HCT116 (cell line): Measurements from ENCODE around the gene RXFP1. TPM values are rescaled to one million over a fixed set of nuclear protein-coding genes. Genes with fewer than 3 reads are reported as not detected.

ENCODE experiments used
- ATAC-seq: fragments of 200-7000 bp; cut with Tn5 transposase; 2 replicates; pipeline ENCODE4 v1.9.1; 2020; ENCODE audit warnings: mild to moderate bottlenecking, moderate library complexity
- BruUV-seq: library from RNA; stranded (reverse); fragments of 400-500 nt; replicated peaks from 2 replicates; lab custom pipeline; 2021; lab: Mats Ljungman, UMichigan
- CTCF ChIA-PET: fragments of 300-600 bp; sonication (Branson Sonifier 250); formaldehyde crosslinking; loops from one replicate; lab custom pipeline; 2021; ENCODE audit warnings: antibody characterized with exemption; lab: Charles Lee
- POLR2A ChIA-PET: fragments of 300-600, 350-600 bp; sonication (Branson Sonifier 250); formaldehyde crosslinking; loops from one replicate; lab custom pipeline; 2021; ENCODE audit warnings: antibody characterized with exemption; lab: Charles Lee
- RAD21 ChIA-PET, 2 experiments: fragments of 300-600 bp; sonication (Branson Sonifier 250); formaldehyde crosslinking; loops; one replicate each; lab custom pipeline; 2023; ENCODE audit warnings: low total read pairs in 2 of 2; ENCODE audit not compliant: uncharacterized antibody in 2 of 2, unreplicated experiment in 2 of 2, low non-redundant PET in 1 of 2; lab: Charles Lee
- DNase-seq: peaks from one replicate; pipeline ENCODE4 v3.0.0-alpha.2; 2010; ENCODE audit warnings: low read depth, low spot score
- H2AFZ ChIP-seq: fragments of 200-600 bp; shearing (Covaris generic), sonication (generic); 2 replicates; pipeline ENCODE4 v1.6.1; 2017; ENCODE audit warnings: low read depth, mixed run types, mixed read lengths, antibody characterized with exemption, low read length; ENCODE audit not compliant: poor library complexity, severe bottlenecking
- H3K27ac ChIP-seq: 2 replicates; pipeline ENCODE4 v1.5.1; 2012; ENCODE audit warnings: low read depth, low read length
- H3K27me3 ChIP-seq: fragments of 200-600 bp; sonication (generic); 2 replicates; pipeline ENCODE4 v1.6.1; 2016; ENCODE audit warnings: mixed run types, low read length, mixed read lengths; ENCODE audit not compliant: insufficient read depth
- H3K36me3 ChIP-seq, 2 experiments: fragments of 200-500 bp in 1 of 2; fragments of 200-600 bp in 1 of 2; sonication (Bioruptor generic) in 1 of 2; sonication (generic) in 1 of 2; 2 replicates each; pipeline versions ENCODE4 v1.5.1 to v1.6.1; 2014 to 2016; ENCODE audit warnings: low read length in 2 of 2, inconsistent platforms in 1 of 2, mixed read lengths in 1 of 2, mixed run types in 1 of 2; ENCODE audit not compliant: insufficient read depth in 2 of 2, control insufficient read depth in 1 of 2
- H3K4me1 ChIP-seq, 2 experiments: fragments of 200-600 bp in 1 of 2; sonication (generic) in 1 of 2; 2 replicates each; pipeline versions ENCODE4 v1.5.1 to v1.6.1; 2012 to 2017; ENCODE audit warnings: low read length in 2 of 2, inconsistent platforms in 1 of 2, mild to moderate bottlenecking in 1 of 2, mixed read lengths in 1 of 2, mixed run types in 1 of 2, moderate library complexity in 1 of 2; ENCODE audit not compliant: insufficient read depth in 2 of 2, control insufficient read depth in 1 of 2
- H3K4me2 ChIP-seq: fragments of 200-600 bp; sonication (generic); 2 replicates; pipeline ENCODE4 v1.6.1; 2017; ENCODE audit warnings: mixed run types, low read length, mixed read lengths
- H3K4me3 ChIP-seq, 2 experiments: fragments of 200-600 bp in 1 of 2; sonication (generic) in 1 of 2; replicated peaks in 1 of 2; 2 replicates each; pipeline ENCODE4 v1.5.1; 2011 to 2016; ENCODE audit warnings: low read length in 2 of 2, control low read depth in 1 of 2, low read depth in 1 of 2, mild to moderate bottlenecking in 1 of 2, mixed read lengths in 1 of 2, mixed run types in 1 of 2
- H3K79me2 ChIP-seq: fragments of 200-600 bp; sonication (generic); 2 replicates; pipeline ENCODE4 v1.6.1; 2017; ENCODE audit warnings: mild to moderate bottlenecking, mixed run types, low read length, moderate library complexity, mixed read lengths; ENCODE audit not compliant: insufficient read depth
- H3K9ac ChIP-seq: fragments of 200-600 bp; sonication (generic); 2 replicates; pipeline ENCODE4 v1.6.1; 2016; ENCODE audit warnings: low read length, mixed read lengths
- H3K9me2 ChIP-seq: fragments of 200-600 bp; sonication (generic), shearing (Covaris generic); 2 replicates; pipeline ENCODE4 v1.6.1; 2017; ENCODE audit warnings: mixed run types, mild to moderate bottlenecking, moderate library complexity; ENCODE audit not compliant: insufficient read depth
- H3K9me3 ChIP-seq, 2 experiments: fragments of 200-500 bp in 1 of 2; fragments of 200-600 bp in 1 of 2; sonication (Bioruptor generic) in 1 of 2; sonication (generic) in 1 of 2; 2 replicates each; pipeline ENCODE4 v1.6.1; 2014 to 2017; ENCODE audit warnings: low read length in 2 of 2, mixed read lengths in 2 of 2, inconsistent platforms in 1 of 2, low read depth in 1 of 2, mild to moderate bottlenecking in 1 of 2, mixed run types in 1 of 2, moderate library complexity in 1 of 2; ENCODE audit not compliant: control insufficient read depth in 1 of 2, insufficient read depth in 1 of 2
- H4K20me1 ChIP-seq: fragments of 200-600 bp; sonication (generic), shearing (Covaris generic); 2 replicates; pipeline ENCODE4 v1.6.1; 2017; ENCODE audit warnings: mixed run types, mild to moderate bottlenecking, moderate library complexity; ENCODE audit not compliant: insufficient read depth
- ELF1 ChIP-seq: IDR thresholded peaks from 2 replicates; pipeline ENCODE4 v1.6.1; 2012; ENCODE audit warnings: low read depth, borderline replicate concordance
- EZH2phosphoT487 ChIP-seq: fragments of 200-600 bp; IDR thresholded peaks from 2 replicates; pipeline ENCODE4 v1.6.1; 2018; ENCODE audit warnings: antibody characterized with exemption, borderline replicate concordance
- MAX ChIP-seq: IDR thresholded peaks from 2 replicates; pipeline ENCODE4 v1.6.1; 2012
- POLR2A ChIP-seq: IDR thresholded peaks from 2 replicates; pipeline ENCODE4 v1.7.0; 2011; ENCODE audit warnings: borderline replicate concordance; ENCODE audit not compliant: insufficient read depth, insufficient read length; ENCODE audit errors: extremely low read depth
- SIN3A ChIP-seq: IDR thresholded peaks from 2 replicates; pipeline ENCODE4 v1.6.1; 2012; ENCODE audit warnings: low read depth
- SRF ChIP-seq: IDR thresholded peaks from 2 replicates; pipeline ENCODE4 v1.6.1; 2012; ENCODE audit warnings: low read depth
- intact Hi-C: fragments of 100-400 bp; cut with micrococcal nuclease; formaldehyde crosslinking; loops from 2 replicates; pipeline ENCODE4 v1.10.0; 2022
- total RNA-seq: library from RNA; stranded (reverse); gene quantifications from one replicate; pipeline ENCODE4 v1.2.1, GENCODE V29; 2021; ENCODE audit not compliant: unreplicated experiment
- TF ChIP-seq, protein P1 (sequence below): IDR thresholded peaks from 2 replicates; pipeline ENCODE4 v1.6.1; 2012
- TF ChIP-seq, protein P2 (sequence below), 3 experiments: fragments of 200-600 bp in 1 of 3; sonication (generic) in 1 of 3; IDR thresholded peaks in 2 of 3; conservative IDR thresholded peaks in 1 of 3; 2 replicates each; pipeline ENCODE4 v1.5.1; 2012 to 2017; ENCODE audit warnings: low read depth in 2 of 3, low read length in 2 of 3, antibody characterized with exemption in 1 of 3, borderline replicate concordance in 1 of 3, control low read depth in 1 of 3, mild to moderate bottlenecking in 1 of 3, mixed read lengths in 1 of 3, mixed run types in 1 of 3, moderate library complexity in 1 of 3; ENCODE audit not compliant: insufficient read depth in 1 of 3

RXFP1 gene
- total RNA-seq, 1 experiment from 2014 or later = not detected

- Histone ChIP-seq H3K4me3 (no peak overlapping the region), H3K79me2 (peaks cover 48% of the 10 kb centered on the region), H3K9me2 (no peaks in the 10 kb centered on the region), H3K9ac (no peak overlapping the region), H4K20me1 (no peaks in the 10 kb centered on the region), H3K27me3 (no peaks in the 10 kb centered on the region), H3K4me2 (no peak overlapping the region), H2AFZ (no peak overlapping the region), H3K4me1 (peaks cover 5 to 8% of the 10 kb centered on the region in 2 experiments; a peak in 3 of 4 replicates), H3K27ac (no peak overlapping the region), H3K9me3 (no peaks in the 10 kb centered on the region), H3K36me3 (peaks cover 0 to 4% of the 10 kb centered on the region in 2 experiments; a peak in 1 of 4 replicates)
- ChIA-PET RAD21 (no interaction called here), CTCF (no interaction called here), POLR2A (no interaction called here)
- no TSS peak for BruUV-seq
- ATAC-seq (no peak), DNase-seq (no peak)
- intact Hi-C loops = no loop called here
- TF ChIP-seq SIN3A (no peak), POLR2A (no peak), MAX (no peak), ELF1 (no peak), SRF (no peak), EZH2phosphoT487 (no peak)
- TF ChIP-seq, protein P1, sequence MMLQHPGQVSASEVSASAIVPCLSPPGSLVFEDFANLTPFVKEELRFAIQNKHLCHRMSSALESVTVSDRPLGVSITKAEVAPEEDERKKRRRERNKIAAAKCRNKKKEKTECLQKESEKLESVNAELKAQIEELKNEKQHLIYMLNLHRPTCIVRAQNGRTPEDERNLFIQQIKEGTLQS = no peak
- TF ChIP-seq, protein P2, sequence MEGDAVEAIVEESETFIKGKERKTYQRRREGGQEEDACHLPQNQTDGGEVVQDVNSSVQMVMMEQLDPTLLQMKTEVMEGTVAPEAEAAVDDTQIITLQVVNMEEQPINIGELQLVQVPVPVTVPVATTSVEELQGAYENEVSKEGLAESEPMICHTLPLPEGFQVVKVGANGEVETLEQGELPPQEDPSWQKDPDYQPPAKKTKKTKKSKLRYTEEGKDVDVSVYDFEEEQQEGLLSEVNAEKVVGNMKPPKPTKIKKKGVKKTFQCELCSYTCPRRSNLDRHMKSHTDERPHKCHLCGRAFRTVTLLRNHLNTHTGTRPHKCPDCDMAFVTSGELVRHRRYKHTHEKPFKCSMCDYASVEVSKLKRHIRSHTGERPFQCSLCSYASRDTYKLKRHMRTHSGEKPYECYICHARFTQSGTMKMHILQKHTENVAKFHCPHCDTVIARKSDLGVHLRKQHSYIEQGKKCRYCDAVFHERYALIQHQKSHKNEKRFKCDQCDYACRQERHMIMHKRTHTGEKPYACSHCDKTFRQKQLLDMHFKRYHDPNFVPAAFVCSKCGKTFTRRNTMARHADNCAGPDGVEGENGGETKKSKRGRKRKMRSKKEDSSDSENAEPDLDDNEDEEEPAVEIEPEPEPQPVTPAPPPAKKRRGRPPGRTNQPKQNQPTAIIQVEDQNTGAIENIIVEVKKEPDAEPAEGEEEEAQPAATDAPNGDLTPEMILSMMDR (IDR thresholded peaks at IDR 0.05 in 2 of 3, conservative IDR thresholded peaks at IDR 0.05 in 1 of 3; ENCODE audit: borderline replicate concordance in 1 of 3, insufficient read depth in 1 of 3, low read depth in 2 of 3, low read length in 2 of 3) = no peak
These were observed 145.2 kb downstream of the RXFP1 start for GRCh38 chr4:158666892-158667291.
